CD1c-positive myeloid dendritic cell (primary cell): ENCODE measurements around the gene SCAF1.

Source experiments
- DNase-seq: peaks from one replicate; pipeline ENCODE4 v3.0.0-alpha.2; 2016; ENCODE audit errors: extremely low spot score

The SCAF1 gene

DNA sequence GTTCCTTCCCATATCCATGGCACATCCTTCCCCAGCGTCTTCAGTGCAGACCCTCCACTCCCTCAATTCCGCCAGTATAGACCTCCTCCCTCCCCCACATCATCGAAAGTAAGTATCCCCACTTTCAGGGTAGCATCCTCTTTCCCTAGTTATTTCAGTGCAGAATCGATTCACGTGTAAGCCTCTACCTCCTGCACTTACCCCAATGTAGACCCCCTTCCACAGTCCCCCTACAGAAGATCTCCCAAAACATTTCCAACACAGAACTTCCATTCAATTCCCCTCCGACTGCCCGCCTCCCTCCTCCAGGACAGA is 23.0 kb downstream of the SCAF1 start:
- DNase-seq, result no peak

DNA sequence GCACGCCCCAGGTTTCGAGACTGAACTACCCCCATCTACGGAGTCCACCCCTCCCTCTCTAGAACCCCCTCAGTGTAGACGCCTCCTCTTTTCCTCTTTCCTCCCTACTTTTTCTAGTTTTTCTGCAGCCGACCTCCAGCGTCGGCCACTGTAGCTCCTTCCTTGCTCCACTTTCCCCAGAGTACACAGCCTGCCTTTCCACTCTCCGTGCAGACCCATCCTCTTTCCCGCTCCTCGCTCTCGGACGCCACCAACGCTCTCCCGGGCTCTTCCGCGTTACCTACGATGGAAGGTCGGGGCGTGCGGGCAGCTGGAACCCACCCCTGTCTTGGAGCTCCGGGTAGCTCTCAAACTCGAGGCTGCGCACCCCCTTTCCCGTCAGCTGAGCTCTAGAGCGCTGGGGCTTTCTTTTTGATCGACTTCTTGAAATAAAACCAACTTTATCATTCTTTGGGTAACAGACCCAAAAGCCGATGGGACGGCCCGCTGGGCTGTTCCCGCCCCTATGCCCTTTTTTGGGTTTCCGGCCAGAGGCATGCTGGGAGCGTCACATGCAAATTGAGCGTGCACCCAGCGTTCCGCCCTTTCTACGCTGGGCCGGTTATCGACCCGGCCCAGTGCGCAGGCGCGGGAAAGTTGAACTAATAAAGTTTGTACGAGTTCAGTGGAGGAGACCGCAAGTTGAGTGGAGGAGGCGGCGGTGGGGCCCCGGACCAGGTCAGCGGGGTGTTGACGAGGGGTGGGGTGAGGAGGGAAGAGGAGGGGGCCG is 23.5 kb downstream of the SCAF1 start, which contains the start of the genes BCL2L12 and IRF3:
Gene BCL2L12 (plus strand): TSS at position 583 of the 769 bp plus-strand sequence. CDS start 760 bp downstream, outside the sequence.
Gene IRF3 (minus strand): TSS at position 507 of the 769 bp plus-strand sequence. CDS start 1,019 bp downstream, outside the sequence.
- DNase-seq, result peak; percentile 99

DNA sequence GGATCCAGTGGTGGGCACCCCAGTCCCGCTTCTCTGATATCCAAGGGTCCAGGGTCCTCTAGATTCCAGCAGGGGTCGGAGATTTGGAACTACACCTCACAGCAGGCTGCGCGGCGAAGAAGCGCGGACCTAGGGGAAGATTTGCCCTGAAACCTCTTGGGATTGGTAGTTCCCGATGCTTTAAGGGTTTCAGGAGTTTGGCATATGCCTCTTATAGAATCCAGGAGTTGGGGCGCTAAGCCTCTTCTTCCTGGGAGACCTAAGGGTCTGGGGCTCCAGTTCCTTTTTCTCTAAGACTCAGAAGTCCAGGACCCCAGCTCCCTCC is 24.1 kb downstream of the SCAF1 start:
- DNase-seq, result no peak

DNA sequence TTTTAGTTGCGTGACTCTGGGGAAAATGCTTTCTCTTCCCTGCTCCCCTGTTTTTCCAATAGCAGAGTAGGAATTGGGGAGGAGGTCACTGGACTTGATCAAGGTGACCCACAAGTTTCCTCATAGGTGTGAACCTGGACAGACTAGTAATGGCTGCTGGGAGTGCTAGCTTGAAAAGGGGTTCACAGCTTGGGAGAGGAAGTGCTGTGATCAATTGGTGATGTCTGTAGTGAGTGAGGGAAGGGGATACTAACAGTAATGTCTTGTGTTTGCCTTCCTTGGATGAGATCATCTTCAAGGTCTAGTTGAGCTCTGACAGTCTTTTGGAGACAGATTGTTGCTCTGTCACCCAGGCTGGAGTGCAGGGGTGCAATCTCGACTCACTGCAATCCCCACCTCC is 25.5 kb downstream of the SCAF1 start:
- DNase-seq, result no peak

DNA sequence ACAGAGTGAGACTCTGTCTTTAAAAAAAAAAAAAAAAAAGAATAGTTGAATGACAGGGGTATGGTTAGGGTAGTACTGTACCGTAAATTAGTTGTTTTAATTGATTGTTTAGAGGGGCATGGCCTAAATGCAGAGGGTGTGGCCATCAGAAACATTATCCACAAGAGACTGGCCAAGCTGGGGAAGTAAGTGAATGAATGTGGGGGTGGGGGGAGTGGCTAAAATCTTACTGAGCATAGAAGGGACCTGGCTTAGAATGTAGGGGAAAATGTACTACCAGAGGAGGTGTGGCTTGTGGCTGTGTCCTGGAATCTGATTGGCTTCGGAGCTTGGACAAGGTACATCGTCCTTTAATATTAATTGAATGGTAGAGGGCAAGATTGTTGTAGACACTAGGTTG is 27.5 kb downstream of the SCAF1 start:
- DNase-seq, result peak; percentile 60

DNA sequence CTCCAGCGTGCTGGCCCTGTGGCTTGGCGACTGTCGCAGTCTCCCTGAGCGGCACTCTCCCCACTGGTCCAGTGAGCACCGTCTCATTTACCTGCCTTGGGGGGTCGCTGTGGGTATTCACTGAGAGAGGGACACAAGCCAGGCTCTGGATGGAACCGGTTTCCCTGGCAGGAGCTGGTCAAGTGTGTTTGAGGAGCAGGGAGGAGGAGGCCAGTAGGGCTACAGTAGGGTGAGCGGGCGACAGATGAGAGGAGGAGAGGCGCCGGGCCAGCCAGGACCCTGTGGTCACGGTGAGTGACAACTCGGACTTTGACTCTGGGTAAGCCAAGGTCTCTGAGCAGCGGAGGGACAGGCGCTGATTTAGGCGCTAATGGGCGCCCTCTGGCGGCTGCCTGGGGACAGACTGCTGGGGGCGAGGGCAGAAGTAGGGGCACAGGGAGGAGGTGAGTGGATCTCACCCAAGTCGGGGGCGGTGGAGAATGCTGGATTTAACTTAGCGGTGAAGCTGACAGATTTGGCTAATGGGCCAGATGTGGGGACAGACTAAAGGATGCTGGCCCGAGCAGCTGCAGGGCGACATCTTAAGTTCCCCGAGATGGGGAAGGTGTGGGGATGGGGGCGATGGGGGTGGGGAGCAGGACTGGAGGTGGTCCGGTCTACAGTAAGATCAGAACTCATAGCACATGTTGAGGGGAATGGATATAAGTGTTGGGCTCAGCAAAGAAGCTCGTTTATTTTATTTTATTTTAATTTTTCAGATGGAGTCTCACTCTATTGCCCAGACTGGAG is 30.3 kb downstream of the SCAF1 start:
- DNase-seq, result peak; percentile 83

DNA sequence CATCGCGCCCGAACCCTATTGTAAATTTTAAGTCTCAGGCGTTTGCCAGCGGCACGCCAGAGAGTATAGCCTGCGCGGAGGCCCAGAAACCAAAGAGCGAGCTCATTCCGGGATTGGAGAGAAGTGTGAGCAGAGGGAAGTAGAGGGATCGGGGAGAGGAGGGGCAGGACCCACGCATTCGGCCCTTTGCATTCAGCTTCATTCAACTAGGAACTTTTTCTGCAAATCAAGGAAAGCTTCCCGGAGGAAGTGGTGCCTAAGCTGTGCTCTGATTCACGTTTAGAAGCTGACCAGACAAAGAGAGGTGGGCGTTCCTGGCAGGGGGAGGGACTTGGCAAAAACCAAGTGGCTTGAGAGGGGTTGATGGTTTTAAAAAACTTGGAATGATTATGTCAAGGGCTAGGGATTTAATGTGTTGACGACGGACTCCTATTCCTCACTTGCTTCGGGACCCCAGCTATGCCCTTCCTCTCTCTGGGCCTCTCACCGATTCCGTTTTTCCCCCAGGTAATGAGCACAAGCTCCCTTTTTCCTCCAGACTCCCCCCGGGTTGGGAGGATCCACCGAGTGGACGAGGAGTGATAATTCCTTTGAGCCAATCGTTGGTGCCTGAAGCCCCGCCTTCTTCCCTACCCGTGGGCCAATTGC is 34.3 kb downstream of the SCAF1 start:
- peak; percentile 96 for DNase-seq

DNA sequence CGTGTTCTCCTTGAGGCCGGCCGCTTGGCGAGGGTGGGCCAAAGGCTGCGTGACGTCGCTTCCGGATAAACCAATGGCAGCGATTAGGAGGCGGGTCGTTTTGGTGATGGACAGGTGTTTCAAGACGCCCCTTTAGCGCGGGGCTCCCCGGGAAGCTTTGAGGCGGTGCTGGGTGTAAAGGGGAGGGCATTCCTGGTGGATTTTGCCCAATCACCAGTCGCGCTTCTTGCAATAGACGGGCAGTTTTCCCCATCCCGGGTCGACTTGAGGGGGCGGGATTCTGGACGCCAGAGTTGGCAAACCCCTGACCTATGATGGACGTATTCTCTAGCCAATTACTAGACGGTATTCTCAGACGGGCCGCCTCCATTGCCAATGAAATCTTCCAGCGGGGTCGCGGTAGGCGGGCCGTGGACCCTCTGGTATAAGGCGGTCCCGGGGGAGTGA is 34.8 kb downstream of the SCAF1 start:
- DNase-seq, result peak; percentile 100

DNA sequence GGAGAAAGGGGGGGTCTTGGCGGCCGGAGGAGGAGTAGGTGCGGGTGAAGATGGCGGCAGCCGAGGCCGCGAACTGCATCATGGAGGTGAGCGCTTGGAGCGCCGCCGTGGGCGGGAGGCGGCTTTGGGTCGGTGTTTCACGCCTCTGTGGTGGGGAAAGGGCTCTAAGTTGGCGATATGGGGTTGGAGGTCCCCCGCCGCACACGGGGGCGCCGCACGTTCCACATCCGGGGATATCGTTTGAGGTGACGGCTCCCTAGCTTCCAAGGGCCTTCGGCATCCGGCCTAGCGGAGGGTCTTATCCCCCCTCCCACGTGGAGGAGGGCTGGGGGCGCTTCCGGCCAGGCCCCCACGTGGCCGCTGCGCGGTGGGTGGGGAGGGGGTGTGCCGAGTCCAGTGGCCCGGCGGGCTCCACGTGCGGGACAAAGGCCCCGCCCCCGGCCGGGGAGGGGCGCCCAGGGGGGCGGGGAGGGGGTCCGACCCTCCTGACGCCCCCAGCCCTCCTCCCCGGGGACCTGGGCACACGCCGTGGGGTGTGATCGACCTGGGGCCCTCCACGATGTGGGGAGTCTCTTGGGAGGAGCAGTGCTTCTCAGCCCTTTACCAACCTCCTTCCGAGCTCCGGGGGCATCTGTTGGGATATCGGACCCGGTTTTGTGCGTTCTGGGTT is 35.4 kb downstream of the SCAF1 start, which contains the start of gene PRMT1:
Gene PRMT1 (plus strand): TSS at position 41 of the 670 bp plus-strand sequence. CDS start 10 bp downstream, at position 51.
- DNase-seq, result peak; percentile 39

DNA sequence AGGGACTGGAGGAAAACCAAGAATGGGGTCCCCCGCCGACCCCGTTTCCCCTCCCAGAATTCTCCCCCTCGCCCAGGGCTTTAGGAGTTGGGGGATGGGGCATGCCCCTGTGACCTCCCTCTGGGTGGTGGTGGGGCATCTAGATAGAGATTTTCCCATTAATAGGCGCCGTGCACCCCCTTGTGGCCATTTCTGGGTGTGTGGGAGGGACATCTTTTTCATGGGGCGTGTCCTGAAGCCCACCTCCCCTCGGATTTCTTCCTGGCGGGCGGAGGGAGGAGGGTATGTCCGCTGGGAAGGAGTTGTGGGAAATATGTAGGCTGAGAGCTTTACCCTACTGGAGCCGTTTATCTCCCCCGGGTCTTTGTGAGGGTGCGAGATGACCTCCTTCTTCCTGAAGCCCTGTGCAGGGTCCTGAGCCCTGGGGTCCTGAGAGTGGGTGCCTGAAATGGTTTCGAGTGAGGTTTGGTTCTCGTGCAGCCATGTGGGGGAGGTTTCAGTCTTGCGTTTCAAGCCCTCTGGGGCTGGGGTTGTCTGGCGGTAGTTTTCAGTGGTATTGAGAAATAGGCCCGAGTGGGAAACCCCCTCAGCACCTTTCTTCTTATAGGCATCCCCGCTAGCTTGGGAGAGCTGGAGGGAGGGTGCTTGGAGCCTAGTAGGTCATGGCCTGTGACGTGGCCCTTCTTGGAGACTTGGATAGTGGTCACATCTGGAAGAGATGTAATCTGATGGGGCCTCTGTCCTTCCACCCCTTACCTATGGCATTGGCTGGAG is 36.1 kb downstream of the SCAF1 start:
- peak; percentile 82 for DNase-seq

DNA sequence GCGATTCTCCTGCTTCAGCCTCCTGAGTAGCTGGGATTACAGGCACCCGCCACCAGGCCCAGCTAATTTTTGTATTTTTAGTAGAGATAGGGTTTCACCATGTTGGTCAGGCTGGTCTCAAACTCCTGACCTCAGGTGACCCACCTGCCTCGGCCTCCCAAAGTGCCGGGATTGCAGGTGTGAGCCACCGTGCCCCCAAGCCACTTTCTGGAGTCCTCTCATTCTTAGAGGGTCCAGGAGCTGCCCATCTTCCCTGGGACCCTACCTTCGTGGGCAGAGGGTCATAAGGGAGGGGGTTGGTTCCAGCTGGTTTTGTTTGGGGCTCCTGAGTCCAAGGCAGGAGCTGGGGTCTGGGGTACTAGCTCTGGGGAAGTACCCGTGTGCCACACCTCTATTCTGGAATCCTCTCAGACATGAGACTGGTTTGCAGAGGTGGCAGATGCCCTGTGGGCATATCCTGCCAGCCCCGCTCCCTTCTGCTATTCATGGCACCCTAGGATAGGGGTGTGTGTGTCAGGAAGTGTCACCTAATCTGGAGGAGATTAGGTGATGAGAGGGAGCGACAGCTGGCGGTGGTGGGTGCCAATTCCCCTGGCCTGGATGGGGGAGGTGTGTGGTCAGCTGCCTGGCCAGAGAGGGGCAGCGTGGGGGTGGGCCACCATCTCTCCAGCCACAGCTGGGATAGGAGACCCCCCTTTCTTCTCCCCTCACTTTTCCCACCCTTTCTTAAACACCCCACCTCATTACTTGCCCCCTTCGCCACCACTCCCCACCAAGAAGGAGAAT is 37.2 kb downstream of the SCAF1 start:
- no peak for DNase-seq

DNA sequence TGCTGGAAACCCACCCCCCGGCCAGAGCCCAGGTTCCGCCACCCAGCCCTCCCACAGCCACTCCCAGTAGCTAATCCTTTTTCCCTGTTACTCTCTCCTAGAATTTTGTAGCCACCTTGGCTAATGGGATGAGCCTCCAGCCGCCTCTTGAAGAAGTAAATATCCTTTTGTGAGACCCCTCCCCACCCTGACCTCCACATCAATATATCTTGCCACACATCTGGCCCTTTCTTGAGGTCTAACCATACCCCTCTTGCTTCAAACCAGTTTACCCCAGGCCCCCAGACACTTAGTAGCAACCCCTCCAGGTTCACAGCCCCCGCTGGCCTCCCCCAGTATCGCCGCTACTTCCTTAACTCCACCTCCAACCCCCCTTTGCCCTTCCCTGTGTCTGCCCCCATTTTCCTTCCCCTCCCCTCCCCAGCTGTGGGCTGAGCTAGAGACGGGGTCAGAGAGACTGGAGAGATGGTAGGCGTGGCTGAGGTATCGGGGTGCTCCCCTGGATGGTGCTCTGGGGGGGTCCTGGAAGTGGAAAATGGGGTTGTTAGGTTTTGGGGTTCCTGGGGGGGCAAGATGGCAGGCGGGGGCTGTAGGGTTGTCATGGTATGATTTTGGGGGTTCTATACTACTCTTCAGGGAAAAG is 37.9 kb downstream of the SCAF1 start:
- no peak for DNase-seq

DNA sequence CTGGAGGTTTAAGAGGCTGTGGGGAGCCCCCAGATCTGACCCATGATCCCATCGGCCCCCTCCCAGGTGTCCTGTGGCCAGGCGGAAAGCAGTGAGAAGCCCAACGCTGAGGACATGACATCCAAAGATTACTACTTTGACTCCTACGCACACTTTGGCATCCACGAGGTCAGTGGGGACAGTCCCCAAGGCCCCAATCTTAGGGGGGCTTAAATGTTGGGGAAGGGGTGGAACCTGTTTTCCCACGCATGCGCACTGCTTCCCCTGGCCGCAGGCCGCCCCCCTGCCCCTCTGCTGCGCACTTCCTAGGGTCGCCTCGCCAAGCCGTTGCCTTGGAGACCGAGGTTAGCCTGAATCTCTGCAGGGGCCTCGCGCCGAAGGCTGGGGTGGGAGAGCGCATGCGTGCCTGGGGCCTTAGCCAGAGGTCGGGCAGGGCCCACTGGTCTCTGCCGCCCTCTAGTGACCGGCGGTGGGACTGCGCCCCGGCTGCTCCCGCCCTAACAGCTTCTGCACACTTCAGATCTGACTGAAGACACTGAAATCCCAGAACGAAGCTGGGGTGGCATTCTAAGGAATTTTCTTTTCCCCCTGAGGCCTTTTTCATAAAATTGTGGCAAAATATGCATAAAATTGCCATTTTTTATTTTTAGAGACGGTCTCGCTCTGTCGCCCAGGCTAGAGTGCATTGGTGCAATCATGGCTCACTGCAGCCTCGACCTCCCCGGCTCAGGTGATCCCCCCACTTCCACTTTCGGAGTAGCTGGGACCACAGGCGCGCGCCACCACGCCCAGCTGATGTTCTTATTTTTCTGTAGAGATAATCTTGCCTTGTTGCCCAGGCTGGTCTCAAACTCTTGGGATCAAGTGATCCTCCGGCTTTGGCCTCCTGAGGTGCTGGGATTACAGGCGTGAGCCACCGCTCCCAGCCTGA is 38.7 kb downstream of the SCAF1 start:
- peak; percentile 95 for DNase-seq

DNA sequence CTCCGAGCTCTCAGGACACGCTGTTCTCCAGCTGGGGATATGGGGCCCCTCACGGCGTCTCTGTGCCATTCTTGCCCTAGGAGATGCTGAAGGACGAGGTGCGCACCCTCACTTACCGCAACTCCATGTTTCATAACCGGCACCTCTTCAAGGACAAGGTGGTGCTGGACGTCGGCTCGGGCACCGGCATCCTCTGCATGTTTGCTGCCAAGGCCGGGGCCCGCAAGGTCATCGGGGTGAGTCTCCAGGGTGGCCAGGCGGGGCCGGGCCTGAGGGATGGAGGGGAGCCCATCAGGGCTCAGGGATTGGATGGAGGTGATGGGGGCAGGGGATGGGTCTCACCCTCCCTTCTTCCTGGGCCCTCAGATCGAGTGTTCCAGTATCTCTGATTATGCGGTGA is 39.8 kb downstream of the SCAF1 start:
- DNase-seq, result no peak

DNA sequence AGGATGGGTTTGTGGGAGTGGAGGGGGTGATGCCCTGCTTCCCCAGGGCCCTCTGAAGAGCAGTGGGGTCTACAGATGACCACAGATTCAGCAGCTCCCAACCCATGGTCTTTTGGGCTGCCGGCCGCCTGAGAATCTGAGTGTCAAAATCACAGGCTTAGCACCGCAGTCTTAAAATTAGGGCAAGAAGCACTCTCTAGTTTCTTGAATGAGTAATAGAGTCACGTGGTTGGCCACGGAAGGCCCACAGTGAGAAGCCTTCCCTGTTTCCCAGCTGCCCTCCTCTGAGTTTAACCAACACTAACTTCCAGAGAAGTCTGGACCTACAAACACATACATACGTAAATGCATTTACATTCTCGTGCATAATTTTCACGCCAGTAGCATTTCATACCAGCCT is 40.3 kb downstream of the SCAF1 start:
- no peak for DNase-seq

DNA sequence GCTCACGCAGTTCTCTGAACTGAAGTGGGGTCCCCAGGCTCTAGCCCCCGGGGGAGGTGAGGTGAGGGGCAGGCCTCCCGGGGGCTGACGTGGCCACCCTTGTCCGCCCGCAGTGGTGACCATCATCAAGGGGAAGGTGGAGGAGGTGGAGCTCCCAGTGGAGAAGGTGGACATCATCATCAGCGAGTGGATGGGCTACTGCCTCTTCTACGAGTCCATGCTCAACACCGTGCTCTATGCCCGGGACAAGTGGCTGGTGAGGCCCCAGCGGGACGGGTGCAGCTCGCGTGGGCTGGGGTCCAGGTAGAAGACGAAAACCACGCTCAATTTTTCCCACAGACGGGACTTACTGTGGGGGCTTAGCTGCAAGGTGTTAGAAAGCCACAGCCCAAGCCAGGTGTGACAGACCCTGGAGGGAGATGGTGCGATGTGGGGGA is 41.8 kb downstream of the SCAF1 start:
- no peak for DNase-seq

DNA sequence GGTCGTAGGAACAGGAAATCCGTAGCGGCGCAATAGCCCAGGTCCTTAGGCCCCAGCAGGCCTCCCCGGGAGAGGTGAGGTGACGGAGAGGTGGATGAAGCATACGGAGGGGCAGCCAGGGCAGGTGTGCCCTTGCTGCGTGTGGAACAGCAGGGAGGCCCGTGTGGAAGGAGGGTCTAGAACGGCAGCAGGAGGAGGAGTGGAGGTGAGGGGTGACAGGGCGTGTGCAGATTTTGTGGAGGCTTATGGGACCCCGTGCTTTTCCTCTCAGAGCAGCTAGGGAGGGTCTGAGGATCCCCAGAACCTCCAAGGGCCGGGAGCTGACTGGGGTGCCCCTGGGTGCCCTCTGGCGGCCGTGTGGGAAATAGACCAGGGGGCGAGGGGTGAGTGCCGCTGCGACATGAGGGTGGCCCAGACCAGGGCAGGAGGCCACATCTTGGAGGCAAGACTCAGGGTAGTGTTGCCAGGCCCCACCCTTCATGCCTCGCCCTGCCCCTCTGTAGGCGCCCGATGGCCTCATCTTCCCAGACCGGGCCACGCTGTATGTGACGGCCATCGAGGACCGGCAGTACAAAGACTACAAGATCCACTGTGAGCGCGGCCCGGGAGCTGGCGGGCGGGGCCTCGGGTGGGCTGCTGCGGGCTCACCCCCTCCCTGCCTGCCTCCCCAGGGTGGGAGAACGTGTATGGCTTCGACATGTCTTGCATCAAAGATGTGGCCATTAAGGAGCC is 42.4 kb downstream of the SCAF1 start:
- no peak for DNase-seq

DNA sequence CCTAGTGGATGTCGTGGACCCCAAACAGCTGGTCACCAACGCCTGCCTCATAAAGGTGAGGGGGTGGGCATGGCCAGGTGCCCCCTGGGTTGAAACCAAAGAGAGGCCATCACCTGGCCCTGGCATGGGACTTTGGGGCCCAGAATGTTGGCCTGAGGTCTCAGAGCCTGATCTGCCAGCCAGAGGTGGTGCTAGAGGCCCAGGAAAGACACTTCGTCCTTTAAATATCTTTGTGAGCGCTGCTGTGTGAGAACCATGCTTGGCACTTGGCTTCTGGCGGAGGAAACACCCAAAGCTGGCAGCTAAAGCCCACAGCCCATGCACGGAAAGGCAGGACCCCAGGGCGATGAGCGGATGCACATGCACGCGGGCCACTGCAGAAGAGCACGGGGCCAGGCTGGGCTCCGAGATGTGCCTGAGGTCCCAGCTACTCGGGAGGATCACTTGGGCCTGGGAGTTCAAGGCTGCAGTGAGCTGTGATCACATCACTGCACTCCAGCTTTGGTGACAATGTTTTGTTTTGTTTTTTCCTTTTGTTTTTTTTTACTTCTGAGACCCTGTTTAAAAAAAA is 43.1 kb downstream of the SCAF1 start:
- DNase-seq, result no peak
